NCI-H2196 (cell line): ENCODE results near the gene SLC1A5.
"Not testable (repeated sequence)": the region's sequence is repeated elsewhere in the genome, so short reads cannot be mapped to it uniquely, and the experiment has no call there.

Source experiments
- DNase-seq: peaks from one replicate; lab custom pipeline; 2025; ENCODE audit not compliant: unreplicated experiment; lab: John Stamatoyannopoulos, UW

The SLC1A5 gene

DNA sequence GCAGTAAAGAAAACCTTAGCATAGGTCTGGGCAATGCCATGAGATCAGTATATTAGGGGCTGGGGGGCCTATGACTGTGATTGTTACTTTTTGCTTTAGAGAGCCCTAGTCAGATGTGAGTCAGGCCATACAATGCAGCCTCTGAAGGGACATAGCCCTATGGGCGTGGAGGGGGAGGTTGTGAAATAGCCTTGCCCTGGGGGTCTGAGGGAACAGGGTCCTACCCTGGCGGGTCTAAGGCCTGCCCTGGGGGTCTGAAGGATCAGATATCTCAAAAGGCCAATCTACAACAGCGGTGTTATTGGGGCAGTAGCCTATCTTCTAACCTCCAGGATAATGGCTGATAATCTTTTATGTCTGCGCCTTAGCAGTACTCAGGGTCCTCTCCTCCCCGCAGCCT lies 13.8 kb upstream of the SLC1A5 start:
- DNase-seq, result no peak

DNA sequence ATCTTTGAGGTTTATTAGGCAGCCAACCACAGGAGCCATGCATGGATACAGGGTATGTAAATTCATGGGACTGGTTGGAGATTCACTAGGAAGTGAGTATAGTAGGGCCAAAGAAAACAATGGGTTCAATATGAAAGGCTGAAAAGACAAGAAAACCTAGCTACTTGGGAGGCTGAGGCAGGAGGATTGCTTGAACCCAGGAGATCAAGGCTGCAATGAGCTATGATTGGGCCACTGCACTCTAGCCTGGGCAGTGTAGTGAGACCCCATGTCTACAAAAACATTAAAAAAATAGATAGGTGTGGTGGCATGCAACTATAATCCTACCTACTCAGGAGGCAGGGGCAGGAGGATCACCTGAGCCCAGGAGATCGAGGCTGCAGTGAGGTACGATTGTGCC lies 10.3 kb upstream of the SLC1A5 start:
- no peak for DNase-seq

DNA sequence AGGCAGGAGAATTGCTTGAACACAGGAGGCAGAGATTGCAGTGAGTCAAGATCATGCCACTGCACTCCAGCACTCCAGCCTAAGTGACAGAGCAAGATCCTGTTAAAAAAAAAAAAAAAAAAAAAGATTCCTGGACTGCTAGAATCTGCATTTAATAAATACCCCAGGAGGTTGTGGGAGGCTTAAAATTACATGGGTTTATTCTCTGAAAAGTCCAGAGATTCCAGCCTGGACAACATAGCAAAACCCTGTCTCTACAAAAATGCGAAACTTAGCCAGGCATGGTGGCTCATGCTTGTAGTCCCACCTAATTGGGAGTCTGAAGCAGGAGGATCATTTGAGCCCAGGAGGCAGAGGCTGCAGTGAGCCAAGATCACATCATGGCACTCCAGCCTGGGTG lies 9.5 kb upstream of the SLC1A5 start:
- no peak for DNase-seq

DNA sequence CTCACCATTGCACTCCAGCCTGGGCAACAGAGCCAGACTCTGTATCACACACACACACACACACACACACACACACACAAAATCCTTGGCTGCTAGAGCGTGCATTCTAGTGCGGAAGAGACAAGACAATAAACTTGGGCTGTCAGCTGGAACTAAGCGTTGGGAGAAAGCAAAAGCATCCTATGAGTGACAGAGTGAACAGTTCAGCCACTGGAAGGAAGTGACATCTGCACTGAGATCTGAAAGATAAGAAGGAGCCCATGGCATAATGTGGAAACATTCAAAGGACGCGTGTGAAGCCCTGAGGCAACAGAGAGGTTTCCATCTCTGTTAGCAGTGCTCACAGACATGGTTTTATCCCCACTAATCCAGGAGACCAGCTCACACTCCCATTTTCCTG lies 3.5 kb upstream of the SLC1A5 start:
- DNase-seq, result no peak

DNA sequence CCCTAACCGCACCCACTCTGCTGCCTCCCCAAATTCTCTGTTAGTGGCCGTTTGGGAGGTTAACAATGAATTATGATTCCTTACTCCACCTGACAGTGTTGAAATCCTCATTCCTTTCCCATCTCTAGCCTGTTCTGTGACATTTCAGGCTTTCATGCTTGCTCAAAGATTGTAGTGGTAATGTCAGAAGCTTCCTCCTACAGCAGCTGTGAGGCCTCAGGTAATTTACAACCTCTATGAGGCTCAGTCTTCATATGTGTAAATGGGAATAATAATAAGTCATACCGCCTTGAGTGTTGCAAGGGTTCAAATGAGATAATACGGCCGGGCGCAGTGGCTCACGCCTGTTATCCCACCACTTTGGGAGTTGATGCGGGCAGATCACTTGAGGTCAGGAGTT lies 977 bp upstream of the SLC1A5 start:
- no peak for DNase-seq

DNA sequence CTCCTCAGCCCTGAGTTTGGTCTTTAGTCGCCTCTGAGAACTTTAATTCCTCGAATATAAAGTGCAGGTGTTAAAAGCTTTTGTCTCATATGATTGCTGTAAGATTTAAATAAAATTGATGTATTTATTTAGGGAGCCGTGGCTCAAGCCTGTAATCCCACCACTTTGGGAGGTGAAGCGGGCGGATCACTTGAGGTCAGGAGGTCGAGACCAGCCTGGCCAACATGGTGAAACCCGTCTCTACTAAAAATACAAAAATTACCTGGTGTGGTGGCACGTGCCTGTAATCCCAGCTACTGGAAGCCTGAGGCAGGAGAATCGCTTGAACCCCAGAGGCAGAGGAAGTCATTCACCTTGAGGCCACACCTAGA lies 559 bp upstream of the SLC1A5 start:
- no peak for DNase-seq

DNA sequence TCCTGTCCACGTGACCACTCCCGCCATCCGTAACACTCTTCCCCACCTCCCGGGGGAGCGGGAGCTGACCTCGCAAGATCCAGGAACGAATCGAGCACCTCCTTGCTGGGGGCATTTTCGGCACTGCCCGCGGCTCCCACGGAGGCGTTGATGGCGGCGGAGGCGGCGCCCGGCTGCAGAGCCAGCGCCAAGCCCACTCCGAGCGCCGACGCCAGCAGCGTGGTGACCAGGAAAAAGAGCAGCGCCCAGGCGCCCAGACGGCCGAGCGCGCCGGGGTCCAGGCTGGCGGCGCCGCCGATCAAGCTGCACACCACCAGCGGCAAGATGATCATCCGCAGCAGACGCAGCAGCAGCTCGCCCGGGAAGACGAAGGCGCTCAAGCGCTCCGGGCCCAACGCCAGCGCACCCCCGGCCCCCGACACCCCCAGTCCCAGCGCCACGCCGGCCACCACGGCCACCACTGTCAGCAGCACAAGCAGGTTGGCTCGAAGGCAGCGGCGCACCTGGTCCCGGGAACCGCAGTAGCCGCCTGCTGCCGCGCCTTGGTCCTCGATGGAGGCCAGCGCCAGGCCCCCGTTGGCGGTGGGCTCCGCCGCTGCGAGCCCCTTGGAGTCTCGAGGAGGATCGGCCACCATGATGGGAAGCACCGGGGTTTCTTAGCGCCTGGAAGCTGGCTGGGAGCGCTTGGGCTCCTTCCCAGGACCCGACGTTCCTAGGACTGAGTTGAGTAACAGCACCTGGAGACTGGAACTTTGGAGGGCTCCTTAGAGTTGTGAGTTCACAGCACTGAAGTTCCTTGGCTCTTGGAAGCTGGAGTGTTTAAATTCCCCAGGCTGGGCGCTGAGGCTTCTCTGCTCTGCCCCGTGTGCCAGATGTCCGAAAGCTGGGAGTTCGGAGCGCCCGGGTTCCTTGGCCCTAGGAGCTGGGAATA lies 798 bp downstream of the SLC1A5 start:
- no peak for DNase-seq

DNA sequence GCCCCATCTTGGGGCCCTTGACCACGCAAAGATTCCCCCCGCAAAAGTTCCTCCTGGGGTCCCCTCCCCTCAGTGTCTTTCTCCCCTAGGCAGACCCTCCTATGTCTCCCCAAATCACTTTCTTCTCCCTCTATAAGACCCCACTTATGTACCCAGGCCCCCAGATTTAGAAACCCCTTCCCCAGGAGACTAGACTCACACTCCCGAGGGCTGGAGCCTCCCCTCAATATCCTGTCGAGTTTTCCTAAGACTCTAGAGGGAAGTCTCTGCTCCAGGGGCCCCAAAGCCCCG lies 1.4 kb downstream of the SLC1A5 start:
- DNase-seq, result no peak

DNA sequence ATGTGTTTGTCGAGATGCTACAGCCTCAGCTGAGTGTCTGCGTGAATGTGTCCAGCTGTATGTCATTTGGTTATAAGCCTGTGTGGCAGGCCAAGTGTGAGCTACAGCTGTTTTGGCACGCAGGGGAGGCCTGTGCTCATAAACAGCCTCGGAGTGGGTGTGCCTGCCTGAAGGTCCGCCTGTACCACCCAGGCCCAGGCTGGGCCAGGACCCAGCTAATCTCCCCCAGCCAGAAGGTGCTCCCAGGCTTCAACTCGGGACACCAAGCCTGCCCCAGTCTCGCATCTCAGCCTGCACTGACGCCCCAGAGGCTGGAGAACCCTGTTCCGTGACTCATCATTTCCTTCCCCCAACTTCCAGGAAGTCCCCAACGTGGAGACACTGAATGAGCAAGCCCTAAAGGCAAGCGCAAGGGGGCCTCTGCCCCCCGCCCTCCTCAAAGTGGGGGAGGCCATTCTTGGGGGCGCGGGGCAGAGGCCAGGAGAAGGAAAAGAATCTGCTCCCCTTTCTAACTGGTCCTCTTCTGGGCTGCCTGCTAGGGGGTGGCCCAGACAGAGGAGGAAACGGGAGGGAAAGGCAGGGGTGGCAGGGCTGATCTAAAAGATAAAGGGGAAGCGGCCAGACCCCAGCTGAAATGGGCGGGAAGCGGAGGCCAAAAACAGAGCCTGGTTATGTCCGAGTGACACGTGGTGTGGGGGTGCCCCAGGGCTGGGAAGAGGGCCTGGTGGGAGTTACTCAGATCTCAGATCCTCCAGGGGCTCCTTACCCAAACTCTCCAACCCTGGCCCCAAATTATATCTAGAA lies 2.0 kb downstream of the SLC1A5 start:
- no peak for DNase-seq

DNA sequence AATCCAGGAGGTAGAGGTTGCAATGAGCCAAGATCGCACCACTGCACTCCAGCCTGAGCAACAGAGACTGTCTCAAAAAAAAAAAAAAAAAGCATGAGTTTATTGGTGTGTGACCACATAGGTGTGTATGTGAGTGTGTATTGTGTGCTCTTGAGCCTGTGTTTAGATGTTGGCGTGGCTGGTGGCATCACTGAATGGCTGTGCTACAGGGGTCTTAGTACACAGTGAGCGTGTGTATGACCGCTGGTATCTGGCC lies 2.5 kb downstream of the SLC1A5 start:
- DNase-seq, result no peak

DNA sequence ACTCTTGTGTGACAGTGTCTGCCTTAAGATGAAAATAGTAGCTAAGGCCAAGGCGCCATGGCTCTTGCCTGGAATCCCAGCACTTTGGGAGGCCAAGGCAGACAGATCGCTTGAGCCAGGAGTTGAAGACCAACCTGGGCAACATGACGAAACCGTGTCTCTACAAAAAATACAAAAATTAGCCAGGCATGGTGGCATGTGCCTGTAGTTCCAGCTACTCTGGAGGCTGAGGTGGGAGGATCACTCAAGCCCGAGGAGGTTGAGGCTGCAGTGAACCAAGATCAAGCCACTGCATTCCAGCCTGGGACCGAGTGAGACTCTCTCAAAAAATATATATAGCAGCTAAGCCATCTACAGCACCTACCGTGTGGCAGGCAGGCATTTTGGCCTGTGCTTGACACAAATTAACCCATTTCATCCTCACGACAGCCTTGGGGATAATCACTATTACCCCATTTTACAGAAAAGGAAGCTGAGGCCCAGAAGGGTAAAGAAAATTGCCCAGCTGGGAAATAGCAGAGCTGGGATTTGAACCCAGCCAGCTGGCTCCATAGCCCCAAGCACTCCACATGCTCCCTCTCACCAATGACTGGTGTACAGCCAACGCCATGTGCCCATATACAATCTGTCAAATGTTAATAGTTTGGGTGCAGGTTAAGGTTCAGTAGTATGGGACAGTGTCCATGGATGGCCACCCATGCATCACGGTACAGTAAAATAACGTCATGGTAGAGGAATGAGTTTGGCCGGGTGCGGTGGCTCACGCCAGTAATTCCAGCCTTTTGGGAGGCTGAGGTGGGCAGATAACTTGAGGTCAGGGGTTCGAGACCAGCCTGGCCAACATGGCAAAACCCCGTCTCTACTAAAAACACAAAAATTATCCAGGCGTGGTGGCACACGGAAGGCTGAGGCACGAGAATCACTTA lies 3.1 kb downstream of the SLC1A5 start:
- no peak for DNase-seq

DNA sequence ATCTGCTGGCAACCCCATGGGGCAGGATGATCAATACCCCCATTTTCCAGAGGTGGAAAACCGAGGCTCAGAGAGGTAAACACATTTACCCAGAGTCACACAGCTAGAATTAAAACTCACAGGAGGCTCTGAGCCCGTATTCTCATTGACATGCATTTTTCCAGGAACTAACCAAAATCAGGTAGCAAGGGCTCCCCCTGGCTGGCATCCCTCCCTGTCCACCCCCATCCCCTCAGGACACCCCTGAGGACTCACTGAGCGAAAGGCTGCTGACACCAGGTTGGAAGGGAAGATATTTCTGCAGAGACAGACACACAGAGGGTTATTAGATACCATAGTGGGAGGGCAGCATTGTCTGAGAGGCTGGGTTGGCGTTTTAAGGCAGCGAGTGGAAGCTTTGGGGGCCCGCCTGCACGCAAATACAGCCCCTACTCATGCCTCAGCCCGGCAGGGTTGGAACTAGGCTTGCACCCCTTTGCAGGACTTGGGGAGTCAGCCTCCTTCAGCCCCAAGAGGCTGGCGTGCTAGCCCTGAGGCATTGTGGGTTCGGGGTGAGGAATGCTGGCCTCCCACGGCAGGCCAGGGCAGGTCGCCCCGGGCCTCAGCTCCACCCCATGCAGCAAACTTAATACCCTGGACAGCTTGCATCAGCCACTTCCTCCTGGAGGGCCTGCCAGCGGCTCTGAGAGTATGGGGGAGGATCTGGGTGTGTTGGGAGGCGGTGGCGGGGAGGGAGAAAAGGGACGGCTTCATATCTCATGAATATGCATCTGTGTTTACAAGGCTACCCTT lies 3.9 kb downstream of the SLC1A5 start:
- peak; percentile 77 for DNase-seq

DNA sequence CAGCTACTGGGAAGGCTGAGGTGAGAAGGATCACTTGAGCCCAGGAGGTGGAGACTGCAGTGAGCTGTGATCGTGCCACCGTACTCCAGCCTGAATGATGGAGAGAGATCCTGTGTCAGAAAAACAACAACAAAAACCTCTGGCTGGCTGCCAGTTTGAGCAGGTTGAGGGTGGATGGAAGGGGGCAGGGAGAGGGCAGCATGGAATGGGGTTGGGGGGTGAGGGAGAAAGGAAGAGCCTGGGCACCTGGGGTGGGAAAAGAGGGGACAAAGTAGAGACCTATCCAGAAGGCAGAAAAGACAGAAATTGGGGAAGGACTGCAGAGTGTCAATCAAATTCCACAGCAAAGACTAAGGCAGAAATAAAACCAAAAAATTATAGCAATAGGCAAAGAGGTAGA lies 4.7 kb downstream of the SLC1A5 start:
- peak; percentile 54 for DNase-seq

DNA sequence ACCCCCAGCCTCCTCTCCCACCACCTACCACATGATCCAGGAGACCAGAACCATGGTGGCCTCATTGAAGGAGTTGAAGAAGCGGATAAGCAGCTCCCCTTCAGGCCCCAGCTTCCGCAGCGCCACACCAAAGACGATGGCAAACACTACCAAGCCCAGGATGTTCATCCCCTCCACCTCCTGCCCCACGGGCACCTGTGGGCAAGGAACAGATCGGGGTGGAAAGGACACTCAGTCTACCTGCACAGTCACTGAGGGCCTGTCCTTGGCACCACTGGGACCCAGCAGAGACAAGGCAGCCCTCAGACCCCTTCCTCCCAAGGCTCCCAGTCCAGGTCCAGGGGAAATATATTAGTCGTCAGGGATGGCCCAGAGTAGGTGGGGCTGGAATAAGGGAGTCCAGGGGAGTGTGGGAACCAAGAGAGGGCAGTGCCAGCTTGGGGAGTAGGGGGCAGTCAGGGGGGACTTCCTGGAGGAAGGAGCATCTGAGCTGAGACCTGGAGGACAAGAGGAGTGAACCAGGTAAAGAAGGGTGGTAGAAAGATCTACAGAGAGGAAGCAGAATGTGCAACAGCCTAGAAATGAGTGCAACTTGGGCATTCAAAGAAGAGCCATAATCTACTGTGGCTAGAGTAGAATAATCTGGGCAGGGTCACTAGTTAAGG lies 5.9 kb downstream of the SLC1A5 start:
- no peak for DNase-seq

DNA sequence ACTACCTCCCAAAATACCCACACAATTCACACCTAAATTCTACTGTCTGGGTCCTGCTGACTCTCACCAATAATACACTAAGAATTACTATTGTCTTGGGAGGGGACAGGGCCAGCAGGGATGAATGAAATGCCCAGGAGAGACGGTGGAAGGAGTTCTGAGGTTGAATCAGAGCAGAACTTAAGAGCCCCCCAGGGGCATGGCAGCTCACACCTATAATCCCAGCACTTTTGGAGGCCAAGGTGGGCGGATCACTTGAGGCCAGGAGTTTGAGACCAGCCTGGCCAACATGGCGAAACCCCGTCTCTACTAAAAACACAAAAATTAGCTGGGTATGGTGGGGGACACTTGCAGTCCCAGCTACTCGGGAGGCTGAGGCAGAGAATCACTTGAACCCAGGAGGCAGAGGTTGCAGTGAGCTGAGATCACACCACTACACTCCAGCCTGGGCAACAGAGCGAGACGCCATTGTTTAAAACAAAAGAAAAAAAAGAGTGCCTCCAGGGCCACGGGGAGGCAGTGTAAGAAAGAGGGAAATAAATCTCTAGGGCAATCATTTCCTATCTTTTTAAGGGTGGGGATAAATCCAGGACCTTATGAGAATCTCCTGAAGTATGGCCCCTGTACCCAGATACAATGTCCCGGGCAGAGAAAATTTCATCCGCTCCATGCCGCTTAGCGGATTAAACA lies 10.3 kb downstream of the SLC1A5 start:
- not testable (repeated sequence) for DNase-seq

DNA sequence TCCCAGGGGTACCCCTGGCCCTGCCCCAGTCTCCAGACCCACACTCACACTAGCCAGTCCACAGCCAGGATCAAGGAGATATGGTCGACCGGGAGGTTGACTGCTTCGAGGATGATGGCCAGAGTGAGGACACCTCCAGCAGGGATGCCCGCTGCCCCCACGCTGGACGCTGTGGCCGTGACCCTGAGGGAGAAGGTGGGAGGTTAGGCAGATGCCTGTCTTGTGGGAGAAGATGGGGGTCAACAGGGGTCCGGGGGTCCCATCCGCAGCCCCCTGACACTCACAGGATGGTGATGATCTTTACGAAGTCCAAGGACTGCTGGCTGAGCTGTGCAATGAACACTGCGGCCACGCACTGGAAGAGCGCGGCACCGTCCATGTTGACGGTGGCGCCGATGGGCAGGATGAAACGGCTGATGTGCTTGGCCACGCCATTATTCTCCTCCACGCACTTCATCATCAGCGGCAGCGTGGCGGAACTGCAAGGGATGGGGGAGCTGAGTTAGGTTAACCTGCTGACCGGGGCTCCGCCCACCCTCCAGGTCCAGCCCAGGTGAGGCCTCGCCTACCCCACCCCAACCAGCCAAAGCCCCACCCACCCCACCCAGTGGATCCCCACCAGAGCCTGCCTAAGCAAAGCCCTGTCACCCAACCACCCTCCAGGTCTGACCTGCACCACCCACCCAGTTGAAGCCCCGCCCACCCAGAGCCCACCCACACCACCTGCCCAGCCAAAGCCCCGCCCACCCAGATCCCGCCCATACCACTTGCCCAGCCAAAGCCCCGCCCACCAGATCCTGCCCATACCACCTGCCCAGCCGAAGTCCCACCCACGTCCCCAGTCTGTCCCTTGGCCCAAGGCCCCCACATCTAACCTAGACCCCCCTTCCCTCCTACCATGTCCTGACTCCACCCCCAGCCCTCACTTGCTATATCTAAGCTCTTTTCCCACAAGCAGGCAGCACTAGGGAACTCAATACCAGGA lies 11.2 kb downstream of the SLC1A5 start:
- DNase-seq, result no peak

DNA sequence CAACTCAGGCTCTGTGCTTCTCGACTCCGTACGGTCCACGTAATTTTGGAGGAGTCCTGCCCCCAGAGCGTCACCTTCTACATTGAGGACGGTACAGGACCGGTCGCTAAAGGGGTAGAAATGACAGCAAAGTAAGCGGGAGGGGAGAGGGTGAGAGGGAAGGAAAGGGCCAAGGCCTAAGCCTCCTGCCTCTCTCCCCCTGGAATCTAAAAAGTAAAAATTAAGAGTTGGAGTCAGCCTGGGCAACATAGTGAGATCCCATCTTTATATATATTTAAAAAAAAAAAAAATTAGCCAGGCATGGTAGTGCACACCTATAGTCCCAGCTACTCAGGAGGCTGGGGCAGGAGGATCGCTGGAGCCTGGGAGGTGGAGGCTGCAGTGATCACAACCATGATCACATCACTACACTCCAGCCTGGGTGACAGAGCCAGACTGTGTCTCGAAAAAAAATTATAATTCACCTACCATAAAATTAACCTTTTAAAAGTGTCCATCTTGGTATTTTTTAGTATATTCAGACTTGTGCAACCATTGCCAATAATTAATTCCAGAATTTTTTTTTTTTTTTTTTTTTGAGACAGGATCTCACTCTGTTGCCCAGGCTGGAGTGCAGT lies 12.6 kb downstream of the SLC1A5 start:
- DNase-seq, result no peak

DNA sequence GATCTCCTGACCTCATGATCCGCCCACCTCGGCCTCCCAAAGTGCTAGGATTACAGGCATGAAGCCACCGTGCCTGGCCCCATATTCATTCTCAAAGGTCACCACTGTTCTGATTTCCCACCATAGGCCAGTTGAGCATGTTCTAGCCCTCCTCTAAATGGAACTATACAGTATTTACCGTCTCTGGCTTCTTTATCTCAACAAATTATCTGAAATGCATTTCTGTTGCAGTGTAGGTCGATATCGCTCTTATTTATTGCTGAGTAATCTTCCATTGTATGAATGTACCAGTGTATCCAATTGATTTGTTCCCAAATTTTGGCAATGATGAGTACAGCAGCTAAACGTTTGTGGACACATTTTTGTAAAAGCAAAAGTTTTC lies 15.4 kb downstream of the SLC1A5 start:
- DNase-seq, result no peak
